ENCODE measurements around the gene NCAN. TPM values are rescaled to one million over a fixed set of nuclear protein-coding genes. Genes with fewer than 3 reads are reported as not detected.

NCAN gene
- total and polyA plus RNA-seq, 9 of the 15 experiments (the other 6 are each of a cell fraction or from before 2014, with no cell fraction given): 0.04 TPM; not detected in 8

- TF ChIP-seq E2F6 (IDR thresholded peaks at IDR 0.05; ENCODE audit: borderline replicate concordance in 1 of 2, extremely low read depth in 1 of 2, insufficient read depth in 1 of 2, insufficient read length in 1 of 2, low read depth in 1 of 2, low read length in 1 of 2, poor library complexity in 1 of 2, severe bottlenecking in 1 of 2): peak in 1 of 2 experiments; percentile 44
- peak; percentile 64 for TF ChIP-seq HMGN3 (IDR thresholded peaks at IDR 0.05; ENCODE audit: borderline replicate concordance, extremely low read depth, insufficient read length, low read depth, low read length)
- TF ChIP-seq ZSCAN32 (CRISPR knock-in tag; IDR thresholded peaks at IDR 0.05): no peak
- peak in 1 of 2 experiments; percentile 66; a peak in 1 of 4 replicates for TF ChIP-seq FOXA3 (CRISPR knock-in tag; conservative IDR thresholded peaks at IDR 0.05 in 1 of 2, IDR thresholded peaks at IDR 0.05 in 1 of 2)
- TF ChIP-seq NEUROD1 (IDR thresholded peaks at IDR 0.05; ENCODE audit: borderline replicate concordance, low read depth, low read length, partially characterized antibody): peak; percentile 88
- peak; percentile 50; the same call in 1 of the 2 replicates for TF ChIP-seq ZNF707 (CRISPR knock-in tag; conservative IDR thresholded peaks at IDR 0.05)
- TF ChIP-seq HINFP (tag; conservative IDR thresholded peaks at IDR 0.05; ENCODE audit: low read depth): no peak
- no peak for TF ChIP-seq MYBL2 (IDR thresholded peaks at IDR 0.05; ENCODE audit: low read depth)
- no peak for TF ChIP-seq MYBL2 (CRISPR knock-in tag; IDR thresholded peaks at IDR 0.05; ENCODE audit: borderline replicate concordance)
- no peak for TF ChIP-seq SP2 (IDR thresholded peaks at IDR 0.05; ENCODE audit: extremely low read depth, low read depth, low read length, poor library complexity, severe bottlenecking)
- TF ChIP-seq KDM5B (IDR thresholded peaks at IDR 0.05; ENCODE audit: insufficient replicate concordance, low read depth, low read length): peak; percentile 85
- TF ChIP-seq RBFOX2 (IDR thresholded peaks at IDR 0.05; ENCODE audit: low read depth, low read length): peak; percentile 88
- peak; percentile 91 for TF ChIP-seq ZBTB7A (IDR thresholded peaks at IDR 0.05; ENCODE audit: borderline replicate concordance, control insufficient read depth, low read depth, low read length)
- TF ChIP-seq ZBTB1 (CRISPR knock-in tag; IDR thresholded peaks at IDR 0.05; ENCODE audit: borderline replicate concordance, low read depth): peak; percentile 72; the same call in 1 of the 2 replicates
- peak; percentile 82 for TF ChIP-seq HNRNPLL (IDR thresholded peaks at IDR 0.05; ENCODE audit: low read depth, low read length, poor library complexity, severe bottlenecking)
- TF ChIP-seq ARHGAP35 (IDR thresholded peaks at IDR 0.05; ENCODE audit: partially characterized antibody): no peak
- TF ChIP-seq UBTF (IDR thresholded peaks at IDR 0.05; ENCODE audit: borderline replicate concordance in 1 of 2, low read depth in 2 of 2, low read length in 2 of 2): 0 out of 4 replicates have a peak, but pooled peaks of 1 of the 2 experiments have one; percentile 45
- TF ChIP-seq POLR2A (conservative IDR thresholded peaks at IDR 0.05): peak; percentile 87
- peak; percentile 64; the same call in 1 of the 2 replicates for TF ChIP-seq TARDBP (IDR thresholded peaks at IDR 0.05)
- TF ChIP-seq NFATC3 (IDR thresholded peaks at IDR 0.05): 0 out of 2 replicates have a peak, but pooled peaks have one; percentile 33
- TF ChIP-seq ETV1 (tag; conservative IDR thresholded peaks at IDR 0.05; ENCODE audit: low read depth): peak; percentile 74
Measured at GRCh38 chr19:19192078-19192882, 19.5 kb upstream of the NCAN start, which contains the start of the genes BORCS8 and RFXANK (continued).

Measured in K562 (cell line).